ENCODE results near the gene R3HDM1. TPM values are rescaled to one million over a fixed set of nuclear protein-coding genes. Genes with fewer than 3 reads are reported as not detected.

R3HDM1 gene
- total RNA-seq, 1 donor = 13.6 TPM

DNA sequence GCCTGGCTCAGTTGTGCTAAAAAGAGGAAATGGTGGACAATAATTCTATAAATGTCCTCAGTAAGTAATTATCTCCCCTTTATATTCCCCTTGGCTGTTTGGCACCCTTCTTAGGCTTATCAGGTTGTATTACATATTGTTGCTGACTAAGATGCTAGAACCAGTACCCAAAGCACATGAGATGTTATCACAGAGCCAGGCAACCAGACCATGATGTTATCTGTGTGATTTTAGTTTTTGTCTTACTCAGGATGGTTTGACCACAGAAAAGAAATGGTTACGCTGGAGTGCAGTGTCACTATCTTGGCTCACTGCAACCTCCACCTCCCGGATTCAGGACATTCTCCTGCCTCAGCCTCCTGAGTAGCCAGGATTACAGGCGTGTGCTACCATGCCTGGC, 15.2 kb downstream of the R3HDM1 start:
- no peak overlapping the region for H3K4me3 ChIP-seq (ENCODE audit: low read depth, low read length)
- TF ChIP-seq CTCF (IDR thresholded peaks at IDR 0.05; ENCODE audit: insufficient read depth, low read length) = no peak
- no peak for DNase-seq (ENCODE audit: low read depth)

DNA sequence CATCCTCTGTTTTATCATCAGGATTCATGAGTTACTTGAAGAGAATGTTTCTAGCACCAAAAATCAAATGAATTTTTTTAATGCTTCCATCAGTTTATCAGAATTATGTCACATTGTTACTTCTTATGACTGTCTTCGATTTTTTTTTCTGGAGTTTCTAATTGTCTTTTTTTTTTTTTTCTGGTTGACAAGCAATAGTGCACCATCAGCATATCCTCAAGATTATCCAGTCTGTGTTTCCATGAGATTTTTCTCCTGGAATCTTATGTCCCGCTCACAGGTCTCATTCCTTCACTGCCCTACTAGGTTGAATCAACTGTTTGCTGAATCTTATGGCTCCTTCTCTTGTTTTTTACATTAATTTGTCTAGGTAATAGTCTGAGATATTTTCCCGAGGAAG, 16.0 kb downstream of the R3HDM1 start:
- H3K4me3 ChIP-seq (ENCODE audit: low read depth, low read length) = no peak overlapping the region
- DNase-seq (ENCODE audit: low read depth) = no peak
- no peak for TF ChIP-seq CTCF (IDR thresholded peaks at IDR 0.05; ENCODE audit: insufficient read depth, low read length)

GRCh38 chr2:135551356-135551755, 20.1 kb downstream of the R3HDM1 start:
- TF ChIP-seq CTCF (IDR thresholded peaks at IDR 0.05; ENCODE audit: insufficient read depth, low read length) = no peak
- no peak for DNase-seq (ENCODE audit: low read depth)
- no peak overlapping the region for H3K4me3 ChIP-seq (ENCODE audit: low read depth, low read length)

DNA sequence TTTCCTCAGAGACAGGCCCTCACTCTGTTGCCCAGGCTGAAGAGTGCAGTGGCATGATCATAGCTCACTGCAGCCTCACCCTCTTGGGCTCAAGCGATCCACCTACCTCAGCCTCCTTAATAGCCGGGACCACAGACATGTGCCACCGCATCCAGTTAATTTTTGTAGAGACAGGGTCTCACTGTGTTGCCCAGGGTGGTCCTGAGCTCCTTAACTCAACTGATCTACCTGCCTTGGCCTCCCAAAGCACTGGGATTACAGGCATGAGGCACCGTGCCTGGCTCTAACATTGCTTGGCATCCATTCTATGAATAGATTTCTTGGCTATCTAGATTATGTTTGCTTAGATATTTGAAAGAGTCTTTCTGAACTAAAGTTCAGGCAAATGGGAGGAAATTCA, 21.6 kb downstream of the R3HDM1 start:
- DNase-seq (ENCODE audit: low read depth) = no peak
- H3K4me3 ChIP-seq (ENCODE audit: low read depth, low read length) = no peak overlapping the region
- TF ChIP-seq CTCF (IDR thresholded peaks at IDR 0.05; ENCODE audit: insufficient read depth, low read length) = no peak

- H3K4me3 ChIP-seq (ENCODE audit: low read depth, low read length) = no peak overlapping the region
- DNase-seq (ENCODE audit: low read depth) = no peak
- no peak for TF ChIP-seq CTCF (IDR thresholded peaks at IDR 0.05; ENCODE audit: insufficient read depth, low read length)
Observed at GRCh38 chr2:135555311-135555710, 24.0 kb downstream of the R3HDM1 start.

DNA sequence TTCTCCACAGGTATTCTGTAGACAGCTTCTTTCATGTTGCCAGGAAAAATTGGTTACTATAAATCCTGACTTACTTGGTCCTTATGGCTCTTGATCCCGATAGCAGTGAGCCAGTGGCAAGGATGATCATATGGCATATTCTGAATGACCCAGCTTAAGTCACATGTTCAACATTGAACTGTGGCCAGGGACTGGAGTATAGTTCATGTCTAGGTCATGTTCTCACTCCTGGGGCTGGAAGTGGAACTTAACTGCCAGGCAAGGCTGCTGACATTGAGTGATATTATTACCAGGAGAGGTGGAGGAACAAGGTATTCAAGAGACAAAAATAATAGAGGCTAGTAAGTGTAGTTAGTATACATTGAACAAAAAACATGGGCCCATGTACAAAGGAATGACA, 26.2 kb downstream of the R3HDM1 start:
- DNase-seq (ENCODE audit: low read depth) = no peak
- no peak for TF ChIP-seq CTCF (IDR thresholded peaks at IDR 0.05; ENCODE audit: insufficient read depth, low read length)
- H3K4me3 ChIP-seq (ENCODE audit: low read depth, low read length) = no peak overlapping the region

- no peak overlapping the region for H3K4me3 ChIP-seq (ENCODE audit: low read depth, low read length)
- DNase-seq (ENCODE audit: low read depth) = no peak
- TF ChIP-seq CTCF (IDR thresholded peaks at IDR 0.05; ENCODE audit: insufficient read depth, low read length) = no peak
Observed at GRCh38 chr2:135561925-135562324, 30.6 kb downstream of the R3HDM1 start.

Data from fibroblast of the aortic adventitia (primary cell).